DND-41 (cell line): ENCODE data around the gene MFAP1.
"Not testable (repeated sequence)": the region's sequence is repeated elsewhere in the genome, so short reads cannot be mapped to it uniquely, and the experiment has no call there.

ENCODE experiments used
- ATAC-seq: fragments of 200-7000 bp; cut with Tn5 transposase; 3 replicates; pipeline ENCODE4 v1.9.1; 2021; ENCODE audit warnings: low read depth; ENCODE audit not compliant: insufficient read depth
- DNase-seq: peaks from one replicate; pipeline ENCODE4 v3.0.0-alpha.2; 2020
- H2AFZ ChIP-seq: 2 replicates; pipeline ENCODE4 v1.6.0; 2012; ENCODE audit warnings: low read depth, low read length
- H3K27ac ChIP-seq: 2 replicates; pipeline ENCODE4 v1.5.1; 2012; ENCODE audit warnings: low read length, inconsistent platforms
- H3K27me3 ChIP-seq: fragments of 200-600 bp; sonication (generic); 2 replicates; pipeline ENCODE4 v1.6.0; 2012; ENCODE audit warnings: low read length, mild to moderate bottlenecking, inconsistent platforms; ENCODE audit not compliant: insufficient read depth, poor library complexity
- H3K36me3 ChIP-seq: 2 replicates; pipeline ENCODE4 v1.5.1; 2012; ENCODE audit warnings: low read length, inconsistent platforms; ENCODE audit not compliant: insufficient read depth
- H3K4me1 ChIP-seq: 2 replicates; pipeline ENCODE4 v1.5.1; 2012; ENCODE audit warnings: mild to moderate bottlenecking, low read length; ENCODE audit not compliant: insufficient read depth
- H3K4me2 ChIP-seq: 2 replicates; pipeline ENCODE4 v1.6.0; 2012; ENCODE audit warnings: mild to moderate bottlenecking, moderate library complexity, low read length, inconsistent platforms; ENCODE audit not compliant: insufficient read depth
- H3K4me3 ChIP-seq, 2 experiments: fragments of 200-600 bp in 1 of 2; shearing (Covaris generic) in 1 of 2; 2 replicates each; pipeline ENCODE4 v1.5.1; 2012 to 2016; ENCODE audit warnings: inconsistent platforms in 2 of 2, low read length in 2 of 2, mild to moderate bottlenecking in 2 of 2, low read depth in 1 of 2, moderate library complexity in 1 of 2
- H3K79me2 ChIP-seq: 2 replicates; pipeline ENCODE4 v1.6.0; 2012; ENCODE audit warnings: low read length, inconsistent platforms; ENCODE audit not compliant: insufficient read depth
- H3K9ac ChIP-seq: 2 replicates; pipeline ENCODE4 v1.6.0; 2012; ENCODE audit warnings: low read depth, mild to moderate bottlenecking, inconsistent platforms, low read length, moderate library complexity
- H3K9me3 ChIP-seq: 2 replicates; pipeline ENCODE4 v1.5.1; 2012; ENCODE audit warnings: low read length, moderate library complexity, mild to moderate bottlenecking, inconsistent platforms; ENCODE audit not compliant: insufficient read depth, severe bottlenecking
- H4K20me1 ChIP-seq: 2 replicates; pipeline ENCODE4 v1.6.0; 2012; ENCODE audit warnings: low read length; ENCODE audit not compliant: insufficient read depth
- EZH2 ChIP-seq: IDR thresholded peaks from 3 replicates; pipeline ENCODE4 v1.6.1; 2012; ENCODE audit warnings: borderline replicate concordance, low read depth, mild to moderate bottlenecking, moderate library complexity, low read length, inconsistent platforms; ENCODE audit not compliant: severe bottlenecking
- TF ChIP-seq, protein P1 (sequence below): IDR thresholded peaks from 2 replicates; pipeline ENCODE4 v1.5.1; 2012; ENCODE audit warnings: borderline replicate concordance, low read length, moderate library complexity, mild to moderate bottlenecking; ENCODE audit not compliant: poor library complexity, severe bottlenecking; ENCODE audit errors: extremely low read depth

MFAP1 gene

DNA sequence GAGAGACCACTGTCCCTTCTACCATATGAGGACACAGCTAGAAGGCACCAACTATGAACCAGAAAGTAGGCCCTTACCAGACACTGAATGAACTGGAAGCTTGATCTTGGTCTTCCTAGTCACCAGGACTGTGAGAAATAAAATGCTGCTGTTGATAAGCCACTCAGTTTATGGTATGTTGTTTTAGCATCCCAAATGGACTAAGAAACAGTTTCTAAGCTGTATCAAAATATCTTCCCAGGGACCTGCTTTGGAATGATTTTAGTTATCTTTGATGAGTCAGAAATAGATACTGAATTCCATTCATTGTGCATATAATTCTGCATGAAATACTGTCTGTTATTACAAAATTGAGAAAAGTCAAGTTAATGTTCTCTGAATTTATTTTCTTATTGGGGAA lies 20.9 kb upstream of the MFAP1 start:
- Histone ChIP-seq H4K20me1 (no peaks in the 10 kb centered on the region; the same call in 1 of the 2 replicates), H3K4me3 (no peak overlapping the region), H3K9me3 (no peaks in the 10 kb centered on the region), H2AFZ (no peak overlapping the region), H3K27ac (no peak overlapping the region), H3K4me1 (no peaks in the 10 kb centered on the region), H3K9ac (no peak overlapping the region), H3K4me2 (no peak overlapping the region), H3K27me3 (no peaks in the 10 kb centered on the region), H3K36me3 (peaks cover 67% of the 10 kb centered on the region), H3K79me2 (peaks cover 8% of the 10 kb centered on the region; the same call in 1 of the 2 replicates)
- DNase-seq (no peak), ATAC-seq (no peak)
- TF ChIP-seq EZH2, result no peak
- TF ChIP-seq, protein P1, sequence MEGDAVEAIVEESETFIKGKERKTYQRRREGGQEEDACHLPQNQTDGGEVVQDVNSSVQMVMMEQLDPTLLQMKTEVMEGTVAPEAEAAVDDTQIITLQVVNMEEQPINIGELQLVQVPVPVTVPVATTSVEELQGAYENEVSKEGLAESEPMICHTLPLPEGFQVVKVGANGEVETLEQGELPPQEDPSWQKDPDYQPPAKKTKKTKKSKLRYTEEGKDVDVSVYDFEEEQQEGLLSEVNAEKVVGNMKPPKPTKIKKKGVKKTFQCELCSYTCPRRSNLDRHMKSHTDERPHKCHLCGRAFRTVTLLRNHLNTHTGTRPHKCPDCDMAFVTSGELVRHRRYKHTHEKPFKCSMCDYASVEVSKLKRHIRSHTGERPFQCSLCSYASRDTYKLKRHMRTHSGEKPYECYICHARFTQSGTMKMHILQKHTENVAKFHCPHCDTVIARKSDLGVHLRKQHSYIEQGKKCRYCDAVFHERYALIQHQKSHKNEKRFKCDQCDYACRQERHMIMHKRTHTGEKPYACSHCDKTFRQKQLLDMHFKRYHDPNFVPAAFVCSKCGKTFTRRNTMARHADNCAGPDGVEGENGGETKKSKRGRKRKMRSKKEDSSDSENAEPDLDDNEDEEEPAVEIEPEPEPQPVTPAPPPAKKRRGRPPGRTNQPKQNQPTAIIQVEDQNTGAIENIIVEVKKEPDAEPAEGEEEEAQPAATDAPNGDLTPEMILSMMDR, result no peak

DNA sequence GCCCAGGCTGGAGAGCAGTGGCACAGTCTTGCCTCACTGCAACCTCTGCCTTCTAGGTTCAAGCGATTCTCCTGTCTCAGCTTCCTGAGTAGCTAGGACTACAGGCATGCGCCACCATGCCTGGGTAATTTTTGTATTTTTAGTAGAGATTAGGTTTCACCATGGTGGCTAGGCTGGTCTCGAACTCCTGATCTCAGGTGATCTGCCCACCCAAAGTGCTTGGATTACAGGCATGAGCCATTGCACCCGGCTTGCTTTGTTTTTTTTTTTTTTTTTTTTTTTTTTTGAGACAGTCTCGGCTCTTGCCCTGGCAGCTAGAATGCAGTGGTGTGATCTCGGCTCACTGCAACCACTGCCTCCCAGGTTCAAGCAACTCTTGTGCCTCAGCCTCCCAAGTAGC lies 8.0 kb upstream of the MFAP1 start:
- Histone ChIP-seq H3K79me2 (peaks cover 94% of the 10 kb centered on the region), H3K4me2 (peak overlapping the region; percentile 79), H3K4me1 (peaks cover 57% of the 10 kb centered on the region), H3K36me3 (peaks cover 63% of the 10 kb centered on the region), H4K20me1 (peaks cover 18% of the 10 kb centered on the region)
- not testable (repeated sequence) for H3K4me3 ChIP-seq, H3K27me3 ChIP-seq, H3K27ac ChIP-seq, H2AFZ ChIP-seq, H3K9ac ChIP-seq, ATAC-seq, H3K9me3 ChIP-seq, DNase-seq

DNA sequence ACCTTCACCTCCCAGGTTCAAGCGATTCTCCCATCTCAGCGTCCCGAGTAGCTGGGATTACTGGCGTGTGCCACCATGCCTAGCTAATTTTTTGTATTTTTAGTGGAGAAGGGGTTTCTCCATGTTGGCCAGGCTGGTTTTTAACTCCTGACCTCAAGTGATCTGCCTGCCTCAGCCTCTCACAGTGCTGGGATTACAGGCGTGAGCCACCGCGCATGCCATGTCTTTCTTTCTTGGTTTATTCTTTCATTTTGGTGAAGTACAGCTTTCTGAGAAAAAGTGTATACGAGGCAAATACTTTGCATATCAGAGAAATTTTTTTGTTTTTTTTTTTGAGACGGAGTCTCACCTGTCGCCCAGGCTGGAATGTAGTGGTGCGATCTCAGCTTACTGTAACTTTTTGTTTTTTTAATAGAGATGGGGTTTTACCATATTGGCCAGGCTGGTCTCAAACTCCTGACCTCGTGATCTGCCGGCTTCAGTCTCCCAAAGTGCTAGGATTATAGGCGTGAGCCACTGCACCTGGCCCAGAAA lies 7.1 kb upstream of the MFAP1 start:
- ATAC-seq, H2AFZ ChIP-seq, H3K27ac ChIP-seq, H3K27me3 ChIP-seq, DNase-seq, H3K9me3 ChIP-seq: not testable (repeated sequence)
- peak overlapping the region in 1 of 2 experiments; percentile 24; a peak in 2 of 4 replicates for H3K4me3 ChIP-seq
- peaks cover 95% of the 10 kb centered on the region for H3K79me2 ChIP-seq
- peaks cover 58% of the 10 kb centered on the region for H3K4me1 ChIP-seq
- peaks cover 54% of the 10 kb centered on the region for H3K36me3 ChIP-seq
- peak overlapping the region; percentile 79 for H3K4me2 ChIP-seq
- H3K9ac ChIP-seq, result peak overlapping the region; percentile 24; the same call in 1 of the 2 replicates
- H4K20me1 ChIP-seq, result peaks cover 13% of the 10 kb centered on the region; the same call in 1 of the 2 replicates

DNA sequence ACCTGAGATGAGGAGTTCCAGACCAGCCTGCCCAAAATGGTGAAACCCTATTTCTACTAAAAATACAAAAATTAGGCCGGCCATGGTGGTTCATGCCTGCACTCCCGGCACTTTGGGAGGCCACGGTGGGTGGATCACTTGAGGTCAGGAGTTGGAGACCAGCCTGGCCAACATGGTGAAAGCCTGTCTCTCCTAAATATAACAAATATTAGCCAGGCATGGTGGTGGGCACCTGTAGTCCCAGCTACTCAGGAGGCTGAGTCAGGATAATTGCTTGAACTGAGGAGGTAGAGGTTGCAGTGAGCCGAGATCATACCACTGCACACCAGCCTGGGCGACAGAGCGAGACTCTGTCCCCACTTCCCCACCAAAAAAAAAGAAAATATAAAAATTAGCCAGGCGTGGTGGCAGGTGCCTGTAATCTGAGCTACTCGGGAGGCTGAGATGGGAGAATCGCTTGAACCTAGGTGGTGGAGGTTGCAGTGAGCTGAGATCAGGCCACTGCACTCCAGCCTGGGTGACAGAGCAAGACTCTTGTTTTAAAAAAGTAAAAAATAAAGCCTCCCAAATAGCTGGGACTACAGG lies 6.3 kb upstream of the MFAP1 start:
- Histone ChIP-seq H3K4me3 (0 out of 4 replicates have a peak overlapping the region, but pooled peaks of 1 of the 2 experiments have one; percentile 24), H3K4me1 (peaks cover 65% of the 10 kb centered on the region), H3K9ac (0 out of 2 replicates have a peak overlapping the region, but pooled peaks have one; percentile 24), H3K36me3 (peaks cover 46% of the 10 kb centered on the region), H3K4me2 (peak overlapping the region; percentile 79), H3K79me2 (peaks cover 95% of the 10 kb centered on the region), H4K20me1 (peaks cover 13% of the 10 kb centered on the region; the same call in 1 of the 2 replicates)
- H2AFZ ChIP-seq, DNase-seq, H3K27ac ChIP-seq, H3K9me3 ChIP-seq, ATAC-seq, H3K27me3 ChIP-seq: not testable (repeated sequence)

DNA sequence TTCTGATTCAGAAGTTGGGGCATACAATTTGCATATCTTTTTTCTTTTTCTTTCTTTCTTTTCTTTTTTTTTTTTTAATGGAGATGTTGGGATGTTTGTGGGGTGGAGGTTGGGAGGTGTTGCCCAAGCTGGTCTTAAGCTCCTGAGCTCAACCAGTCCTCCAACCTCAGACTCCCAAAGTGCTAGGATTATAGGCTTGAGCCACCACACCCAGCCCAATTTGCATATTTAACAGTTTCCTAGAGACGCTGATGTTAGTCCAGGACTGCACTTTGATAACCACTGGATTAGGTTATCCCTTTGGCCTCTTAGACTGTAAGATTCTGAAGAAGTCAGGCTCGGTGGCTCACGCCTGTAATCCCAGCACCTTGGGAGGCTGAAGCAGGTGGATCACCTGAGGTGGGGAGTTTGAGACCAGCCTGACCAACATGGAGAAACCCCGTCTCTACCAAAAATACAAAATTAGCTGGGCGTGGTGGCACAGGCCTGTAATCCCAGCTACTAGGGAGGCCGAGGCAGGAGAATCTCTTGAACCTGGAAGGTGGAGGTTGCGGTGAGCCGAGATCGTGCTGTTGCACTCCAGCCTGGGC lies 5.6 kb upstream of the MFAP1 start:
- H3K9ac ChIP-seq, result peak overlapping the region; percentile 68
- DNase-seq, H3K9me3 ChIP-seq, ATAC-seq, H2AFZ ChIP-seq, H3K27me3 ChIP-seq: not testable (repeated sequence)
- peak overlapping the region; percentile 79 for H3K4me2 ChIP-seq
- peaks cover 13% of the 10 kb centered on the region; the same call in 1 of the 2 replicates for H4K20me1 ChIP-seq
- peaks cover 40% of the 10 kb centered on the region for H3K36me3 ChIP-seq
- peak overlapping the region in 1 of 2 experiments; percentile 97; a peak in 2 of 4 replicates for H3K4me3 ChIP-seq
- peak overlapping the region; percentile 42; the same call in 1 of the 2 replicates for H3K27ac ChIP-seq
- peaks cover 98% of the 10 kb centered on the region for H3K79me2 ChIP-seq
- peaks cover 70% of the 10 kb centered on the region for H3K4me1 ChIP-seq
